ENCODE data around the gene PRSS48. TPM values are rescaled to one million over a fixed set of nuclear protein-coding genes. Genes with fewer than 3 reads are reported as not detected.

PRSS48 gene
- total RNA-seq, result not detected
- not detected for polyA plus RNA-seq (2013, experiment 1 of 2)
- polyA plus RNA-seq (2013, experiment 2 of 2), result not detected
- long read RNA-seq, experiment 1, result 0 reads
- long read RNA-seq, experiment 2, result 0 reads
- long read RNA-seq, experiment 3, result 0 reads
- long read RNA-seq, experiment 4, result 0 reads

- TF ChIP-seq CTCF (conservative IDR thresholded peaks at IDR 0.05), result peak; percentile 97
- Histone ChIP-seq H3K4me1 (ENCODE audit: control insufficient read depth, insufficient read depth, low read length) (no peaks in the 10 kb centered on the region), H3K9me3 (ENCODE audit: control insufficient read depth, low read length) (no peaks in the 10 kb centered on the region), H3K4me3 (ENCODE audit: low read length) (no peak within 1 kb of the TSS), H3K9ac (ENCODE audit: extremely low read depth, low read length, poor library complexity, severe bottlenecking) (no peak within 1 kb of the TSS), H3K36me3 (ENCODE audit: control insufficient read depth, insufficient read depth, low read length) (peaks cover 5% of the 10 kb centered on the region), H3K27ac (ENCODE audit: low read depth, low read length) (no peak within 1 kb of the TSS), H3K27me3 (ENCODE audit: control insufficient read depth, insufficient read depth, low read length, poor library complexity, severe bottlenecking) (no peaks in the 10 kb centered on the region)
- H3K4me1 Mint-ChIP-seq, result peaks cover 12% of the 10 kb centered on the region
- peak; percentile 97 for DNase-seq
- H3K27ac Mint-ChIP-seq, result peak within 1 kb of the TSS; percentile 23
- H3K27me3 Mint-ChIP-seq (ENCODE audit: insufficient read depth), result no peaks in the 10 kb centered on the region
- H3K4me3 Mint-ChIP-seq, result no peak within 1 kb of the TSS
- H3K9me3 Mint-ChIP-seq, result no peaks in the 10 kb centered on the region
- peaks cover 4% of the 10 kb centered on the region for H3K36me3 Mint-ChIP-seq (ENCODE audit: low read depth)
- 68 to 90% methylated on average over 2 to 7 of the region's 7 CpGs for WGBS, 2 experiments (ENCODE audit: insufficient coverage in 1 of 2, insufficient read length in 1 of 2)
Observed at GRCh38 chr4:151276787-151277562, at the start of gene PRSS48. PRSS48 (plus strand) TSS chr4:151277161; CDS start chr4:151277173, 12 bp downstream.

- H3K4me1 Mint-ChIP-seq, result no peaks in the 10 kb centered on the region
- peaks cover 18% of the 10 kb centered on the region for H3K36me3 Mint-ChIP-seq (ENCODE audit: low read depth)
- no peak overlapping the region for H3K27ac ChIP-seq (ENCODE audit: low read depth, low read length)
- DNase-seq, result no peak
- no peaks in the 10 kb centered on the region for H3K9me3 ChIP-seq (ENCODE audit: control insufficient read depth, low read length)
- H3K4me1 ChIP-seq (ENCODE audit: control insufficient read depth, insufficient read depth, low read length), result no peaks in the 10 kb centered on the region
- H3K9me3 Mint-ChIP-seq, result no peaks in the 10 kb centered on the region
- TF ChIP-seq CTCF (conservative IDR thresholded peaks at IDR 0.05), result no peak
- no peaks in the 10 kb centered on the region for H3K27me3 Mint-ChIP-seq (ENCODE audit: insufficient read depth)
- H3K4me3 Mint-ChIP-seq, result no peak overlapping the region
- no peak overlapping the region for H3K4me3 ChIP-seq (ENCODE audit: low read length)
- no peaks in the 10 kb centered on the region for H3K27me3 ChIP-seq (ENCODE audit: control insufficient read depth, insufficient read depth, low read length, poor library complexity, severe bottlenecking)
- H3K27ac Mint-ChIP-seq, result no peak overlapping the region
- H3K9ac ChIP-seq (ENCODE audit: extremely low read depth, low read length, poor library complexity, severe bottlenecking), result no peak overlapping the region
- WGBS, 2 experiments (ENCODE audit: insufficient coverage in 1 of 2, insufficient read length in 1 of 2), result 100% methylated on average over 1 of the region's 1 CpG; no CpG with 5 or more reads in 1 of the 2 experiments
- no peaks in the 10 kb centered on the region for H3K36me3 ChIP-seq (ENCODE audit: control insufficient read depth, insufficient read depth, low read length)
Observed at GRCh38 chr4:151227172-151227571, 49.8 kb upstream of the PRSS48 start.

GRCh38 chr4:151227731-151228130 is 49.2 kb upstream of the PRSS48 start:
- TF ChIP-seq CTCF (conservative IDR thresholded peaks at IDR 0.05), result no peak
- Histone ChIP-seq H3K4me1 (ENCODE audit: control insufficient read depth, insufficient read depth, low read length) (no peaks in the 10 kb centered on the region), H3K4me3 (ENCODE audit: low read length) (no peak overlapping the region), H3K27me3 (ENCODE audit: control insufficient read depth, insufficient read depth, low read length, poor library complexity, severe bottlenecking) (no peaks in the 10 kb centered on the region), H3K9ac (ENCODE audit: extremely low read depth, low read length, poor library complexity, severe bottlenecking) (no peak overlapping the region), H3K36me3 (ENCODE audit: control insufficient read depth, insufficient read depth, low read length) (no peaks in the 10 kb centered on the region), H3K27ac (ENCODE audit: low read depth, low read length) (no peak overlapping the region), H3K9me3 (ENCODE audit: control insufficient read depth, low read length) (no peaks in the 10 kb centered on the region)
- Mint-ChIP-seq H3K27me3 (ENCODE audit: insufficient read depth) (no peaks in the 10 kb centered on the region), H3K36me3 (ENCODE audit: low read depth) (peaks cover 18% of the 10 kb centered on the region), H3K4me3 (no peak overlapping the region), H3K9me3 (no peaks in the 10 kb centered on the region), H3K27ac (no peak overlapping the region), H3K4me1 (no peaks in the 10 kb centered on the region)
- WGBS, 2 experiments (ENCODE audit: insufficient coverage in 1 of 2, insufficient read length in 1 of 2), result 90 to 93% methylated on average over 2 to 3 of the region's 3 CpGs
- no peak for DNase-seq

All from endodermal cell (in vitro differentiated cells).